Uterus (tissue), 2 donors: Measurements from ENCODE around the gene UBE4B.

Source experiments
- CTCF ChIP-seq, 4 experiments: fragments of 200-600 bp in 2 of 4; fragments of 450-650 bp in 2 of 4; sonication (generic) in 2 of 4; IDR thresholded peaks; one replicate each; pipeline ENCODE4 v1.5.1; 2016 to 2019; ENCODE audit warnings: antibody characterized with exemption in 4 of 4, mild to moderate bottlenecking in 2 of 4, moderate library complexity in 1 of 4
- POLR2A ChIP-seq, 2 donors: fragments of 450-650 bp; IDR thresholded peaks; one replicate each; pipeline ENCODE4 v1.6.1; 2016; ENCODE audit warnings: antibody characterized with exemption in 2 of 2, mild to moderate bottlenecking in 1 of 2, moderate library complexity in 1 of 2

GRCh38 chr1:10188133-10188650 lies 155.4 kb downstream of the UBE4B start:
- TF ChIP-seq CTCF (IDR thresholded peaks at IDR 0.05) (no peak), POLR2A (IDR thresholded peaks at IDR 0.05) (no peak)
